SIG-M5 (cell line): ENCODE measurements around the gene KCTD1.

Experiments used
- DNase-seq: peaks from one replicate; lab custom pipeline; 2025; lab: John Stamatoyannopoulos, UW

KCTD1 gene

DNA sequence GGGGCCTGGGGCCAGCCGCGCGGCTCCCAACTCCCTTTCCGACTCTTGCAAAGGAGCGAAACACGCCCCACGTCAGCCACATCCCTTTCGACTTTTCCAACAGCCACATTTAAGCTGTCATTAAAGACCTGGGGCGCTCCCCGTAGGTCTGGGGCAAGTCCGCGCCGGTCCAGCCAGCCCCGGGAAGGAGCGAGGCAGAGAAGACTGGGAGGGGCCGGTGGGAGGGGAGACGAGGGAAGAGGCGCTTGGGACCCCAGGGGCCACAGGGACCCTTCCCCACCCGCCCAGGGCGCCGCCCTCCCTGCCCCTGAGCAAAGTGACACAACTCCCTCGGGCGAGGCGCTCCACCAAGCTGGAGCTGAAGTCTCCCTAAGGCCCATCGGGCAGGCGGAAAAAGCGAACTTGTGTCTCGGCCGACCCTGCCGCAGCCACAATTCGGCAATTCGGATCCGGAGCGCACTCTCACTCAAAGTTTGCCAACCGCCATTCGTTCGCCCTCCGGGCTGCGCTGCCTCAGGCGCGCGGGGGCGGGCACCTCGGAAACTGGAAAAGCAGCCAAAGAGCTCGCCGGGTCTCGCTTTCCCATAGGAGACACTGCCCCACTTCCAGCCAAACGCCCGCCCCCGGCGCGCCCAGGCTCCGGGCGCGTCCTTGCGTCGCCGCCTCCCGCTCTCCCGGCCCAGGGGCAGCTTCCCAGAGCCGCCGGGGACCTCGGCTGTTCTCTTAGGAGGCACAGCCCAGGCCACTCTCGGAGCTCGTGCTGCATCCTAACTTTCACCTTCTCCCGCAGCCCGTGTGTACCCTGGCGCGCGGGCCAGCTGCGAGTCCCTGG lies 1.1 kb upstream of the KCTD1 start:
- no peak for DNase-seq

GRCh38 chr18:26547646-26548414 lies 523 bp downstream of the KCTD1 start:
- DNase-seq: no peak

GRCh38 chr18:26546875-26547645 lies 1.3 kb downstream of the KCTD1 start:
- DNase-seq: no peak

- no peak for DNase-seq
Measured at GRCh38 chr18:26546170-26546874, 2.0 kb downstream of the KCTD1 start.

DNA sequence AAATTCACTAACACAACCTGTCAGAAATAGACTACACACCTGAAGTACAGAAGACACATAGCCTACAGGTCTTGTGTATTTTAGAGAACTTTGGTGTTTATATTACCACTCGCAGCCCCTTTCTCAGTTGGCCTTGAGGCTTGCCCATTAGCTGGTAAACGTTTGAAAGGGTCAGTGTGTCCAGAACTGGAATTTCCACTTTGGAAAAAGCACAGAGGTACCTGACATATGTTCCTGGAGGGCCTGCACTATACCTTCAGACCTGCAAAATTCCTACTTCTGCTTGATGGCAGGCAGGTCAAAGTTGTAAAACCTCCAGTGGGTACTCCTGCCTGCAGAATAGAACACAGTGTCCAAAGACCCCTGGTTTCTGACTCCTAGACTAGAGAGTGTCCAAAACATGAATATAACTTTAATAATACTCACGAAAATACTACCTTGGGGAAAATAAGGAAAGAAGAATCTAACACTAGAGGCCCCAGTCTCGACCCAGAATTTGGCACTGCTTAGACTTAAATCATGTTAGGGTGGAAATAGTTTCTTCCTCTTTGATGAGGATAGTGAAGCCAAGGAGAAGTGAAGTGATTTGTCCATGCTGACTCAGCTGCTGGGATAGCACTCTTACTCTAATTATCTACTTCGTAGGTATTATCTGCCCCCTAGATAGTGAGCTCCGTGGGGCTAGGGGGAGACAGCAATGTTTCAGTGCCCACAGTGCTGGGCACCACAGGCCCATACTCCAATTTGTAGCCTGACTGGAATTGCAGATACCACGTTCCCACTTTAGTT lies 2.8 kb downstream of the KCTD1 start:
- DNase-seq: no peak

- DNase-seq: no peak
Measured at GRCh38 chr18:26544451-26544850, 3.9 kb downstream of the KCTD1 start.

- DNase-seq: no peak
Measured at GRCh38 chr18:26543373-26543772, 5.0 kb downstream of the KCTD1 start.

GRCh38 chr18:26540043-26540628 lies 8.2 kb downstream of the KCTD1 start:
- no peak for DNase-seq

- no peak for DNase-seq
Measured at GRCh38 chr18:26538524-26538923, 9.8 kb downstream of the KCTD1 start.

DNA sequence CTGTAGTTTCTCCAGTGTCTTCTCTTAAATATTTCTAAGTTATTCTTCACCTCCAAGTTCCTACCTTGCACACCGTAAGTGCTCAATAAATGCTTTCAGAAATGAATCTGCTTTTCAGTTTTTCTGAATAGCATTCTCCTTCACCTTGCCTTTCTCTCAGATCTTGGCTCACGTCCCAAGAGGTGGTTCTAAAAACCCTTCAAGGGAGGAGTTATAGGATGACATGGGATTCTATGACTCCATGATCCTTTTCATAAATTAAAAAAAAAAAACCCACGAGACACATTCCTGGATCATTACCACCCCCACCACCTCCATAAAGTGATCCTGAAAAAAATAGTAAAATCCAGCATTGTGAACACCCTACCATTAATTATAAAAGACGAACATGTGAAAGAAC lies 11.7 kb downstream of the KCTD1 start:
- no peak for DNase-seq

GRCh38 chr18:26536032-26536431 lies 12.3 kb downstream of the KCTD1 start:
- no peak for DNase-seq

GRCh38 chr18:26535630-26536029 lies 12.7 kb downstream of the KCTD1 start:
- no peak for DNase-seq

GRCh38 chr18:26532367-26533340 lies 15.7 kb downstream of the KCTD1 start:
- DNase-seq: no peak

DNA sequence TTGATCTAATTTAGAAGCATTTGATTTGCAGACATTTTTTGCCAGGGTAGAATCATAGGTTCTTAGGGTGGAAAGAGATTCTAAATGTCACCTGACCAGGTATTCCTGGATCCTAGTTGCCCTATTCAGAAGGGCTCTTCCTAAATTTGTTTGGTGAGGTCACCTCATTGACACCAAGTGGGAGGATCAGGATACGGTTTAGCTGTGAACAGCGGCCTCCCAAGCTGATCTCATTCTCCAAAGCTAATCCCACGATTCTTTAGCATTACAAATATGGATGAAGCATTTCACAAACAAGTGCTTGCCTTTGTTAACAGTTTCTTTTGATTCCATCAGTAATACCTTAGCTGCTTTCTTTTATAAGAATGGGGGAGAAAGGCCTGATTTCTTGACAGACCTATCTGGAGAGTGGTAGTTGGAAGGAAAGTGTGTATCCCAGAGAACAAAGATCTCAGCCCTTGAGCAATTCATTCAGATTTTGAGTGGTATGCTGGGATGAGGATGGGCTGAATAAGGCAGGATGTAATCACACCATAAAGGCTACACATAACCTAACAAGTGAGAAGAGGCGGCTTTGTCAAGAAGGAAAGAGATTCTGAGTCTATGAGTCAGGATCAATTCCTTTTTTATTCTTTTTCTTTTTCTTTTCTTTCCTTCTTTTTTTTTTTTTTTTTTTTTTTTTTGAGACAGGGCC lies 16.6 kb downstream of the KCTD1 start:
- DNase-seq: no peak

DNA sequence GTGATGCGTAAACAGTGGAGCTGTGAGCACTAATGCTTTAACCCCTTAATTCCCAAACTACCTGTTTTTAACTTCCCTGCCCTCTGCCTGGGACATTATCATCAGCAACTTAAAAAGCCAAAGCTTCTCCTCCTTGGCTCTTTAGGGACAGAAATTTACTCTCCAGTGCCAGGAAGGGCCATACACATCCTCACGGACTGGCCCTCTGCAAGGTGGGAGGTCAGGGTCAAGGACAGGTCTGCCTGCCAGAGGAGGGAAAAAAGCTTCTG lies 21.5 kb downstream of the KCTD1 start:
- no peak for DNase-seq

DNA sequence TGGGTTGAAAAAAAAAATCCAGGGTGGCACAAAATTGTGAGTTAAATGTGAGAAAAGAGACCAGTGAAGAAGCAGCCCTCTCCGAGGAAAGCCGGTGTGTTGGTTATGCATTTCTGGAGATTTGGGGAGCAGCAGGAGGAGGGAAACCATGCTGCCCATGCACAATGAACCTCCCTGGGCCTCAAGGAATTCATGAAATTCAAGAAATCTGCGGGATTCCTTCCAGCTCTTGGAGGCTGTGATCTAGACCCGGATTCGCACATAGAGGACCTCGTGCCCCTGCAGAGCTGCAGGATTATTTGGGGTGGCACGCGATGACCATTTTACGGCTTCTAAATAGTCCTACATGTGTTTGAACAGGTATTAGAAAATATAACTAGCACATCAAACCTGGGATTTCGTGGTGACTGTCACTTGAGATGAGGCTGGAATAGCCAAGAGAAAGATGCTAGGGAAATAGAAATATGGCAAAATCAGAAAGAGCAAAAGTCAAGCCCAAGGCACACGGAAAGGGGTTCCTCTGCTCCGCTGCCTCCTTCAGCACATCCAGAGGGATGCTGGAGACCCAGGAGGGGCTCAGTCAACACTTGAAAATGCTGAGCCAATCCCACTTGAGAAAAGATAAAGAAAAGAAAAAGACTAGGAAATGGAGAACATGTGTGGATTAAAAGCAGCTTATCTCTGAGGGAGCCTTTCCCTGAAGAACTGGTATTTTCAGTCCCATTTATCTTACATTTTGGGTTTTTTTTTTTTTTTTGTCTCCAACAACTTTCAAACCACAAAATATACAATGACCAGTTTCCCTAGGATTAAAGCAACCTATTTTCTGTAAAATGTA lies 22.0 kb downstream of the KCTD1 start:
- no peak for DNase-seq

- DNase-seq: no peak
Measured at GRCh38 chr18:26524504-26525351, 23.6 kb downstream of the KCTD1 start.
